OCI-LY1 (cell line): ENCODE measurements around the gene MS4A4A.

Source experiments
- EZH2 ChIP-seq: fragments of 200-600 bp; sonication (generic), shearing (Covaris generic); IDR thresholded peaks from 2 replicates; pipeline ENCODE4 v1.8.0; 2017; ENCODE audit warnings: borderline replicate concordance, mixed run types, mild to moderate bottlenecking, antibody characterized with exemption, low read length, moderate library complexity, mixed read lengths
- TF ChIP-seq, protein P1 (sequence below): fragments of 200-600 bp; sonication (generic), shearing (Covaris generic); IDR thresholded peaks from 2 replicates; pipeline ENCODE4 v1.5.1; 2017; ENCODE audit warnings: mild to moderate bottlenecking, antibody characterized with exemption, low read length, moderate library complexity, mixed read lengths

DNA sequence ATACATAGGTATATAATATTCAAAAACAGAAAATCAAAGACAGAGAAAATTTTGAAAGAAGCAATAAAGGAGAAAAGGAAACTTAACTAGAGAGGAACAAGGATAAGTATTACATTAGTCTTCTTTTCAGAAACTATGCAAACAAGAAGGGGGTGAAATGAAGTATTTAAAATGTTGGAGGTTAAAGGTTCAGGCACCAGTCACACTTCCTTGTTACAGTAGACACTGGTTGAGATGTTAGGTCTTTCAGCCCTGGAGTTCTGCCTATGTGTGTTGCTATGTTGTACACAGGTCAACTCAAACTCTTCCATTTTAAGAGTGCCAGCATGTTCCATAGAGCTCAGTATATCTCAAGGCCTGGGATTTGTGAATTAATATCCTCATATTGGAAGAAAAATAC, 6.0 kb upstream of the MS4A4A start:
- TF ChIP-seq, protein P1, sequence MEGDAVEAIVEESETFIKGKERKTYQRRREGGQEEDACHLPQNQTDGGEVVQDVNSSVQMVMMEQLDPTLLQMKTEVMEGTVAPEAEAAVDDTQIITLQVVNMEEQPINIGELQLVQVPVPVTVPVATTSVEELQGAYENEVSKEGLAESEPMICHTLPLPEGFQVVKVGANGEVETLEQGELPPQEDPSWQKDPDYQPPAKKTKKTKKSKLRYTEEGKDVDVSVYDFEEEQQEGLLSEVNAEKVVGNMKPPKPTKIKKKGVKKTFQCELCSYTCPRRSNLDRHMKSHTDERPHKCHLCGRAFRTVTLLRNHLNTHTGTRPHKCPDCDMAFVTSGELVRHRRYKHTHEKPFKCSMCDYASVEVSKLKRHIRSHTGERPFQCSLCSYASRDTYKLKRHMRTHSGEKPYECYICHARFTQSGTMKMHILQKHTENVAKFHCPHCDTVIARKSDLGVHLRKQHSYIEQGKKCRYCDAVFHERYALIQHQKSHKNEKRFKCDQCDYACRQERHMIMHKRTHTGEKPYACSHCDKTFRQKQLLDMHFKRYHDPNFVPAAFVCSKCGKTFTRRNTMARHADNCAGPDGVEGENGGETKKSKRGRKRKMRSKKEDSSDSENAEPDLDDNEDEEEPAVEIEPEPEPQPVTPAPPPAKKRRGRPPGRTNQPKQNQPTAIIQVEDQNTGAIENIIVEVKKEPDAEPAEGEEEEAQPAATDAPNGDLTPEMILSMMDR, result no peak
- TF ChIP-seq EZH2, result no peak
